Effector CD8-positive, alpha-beta T cell (primary cell): ENCODE measurements around the gene CATSPERZ.

Experiments used
- DNase-seq: peaks from one replicate; lab custom pipeline; 2025; lab: John Stamatoyannopoulos, UW

CATSPERZ gene

GRCh38 chr11:64285885-64286800 lies 14.0 kb upstream of the CATSPERZ start:
- DNase-seq: no peak

- DNase-seq: no peak
Observed at GRCh38 chr11:64286801-64287159, 13.4 kb upstream of the CATSPERZ start.

- no peak for DNase-seq
Observed at GRCh38 chr11:64287676-64288352, 12.3 kb upstream of the CATSPERZ start.

- DNase-seq: no peak
Observed at GRCh38 chr11:64288353-64288750, 11.8 kb upstream of the CATSPERZ start.

- DNase-seq: no peak
Observed at GRCh38 chr11:64289002-64289564, 11.1 kb upstream of the CATSPERZ start.

DNA sequence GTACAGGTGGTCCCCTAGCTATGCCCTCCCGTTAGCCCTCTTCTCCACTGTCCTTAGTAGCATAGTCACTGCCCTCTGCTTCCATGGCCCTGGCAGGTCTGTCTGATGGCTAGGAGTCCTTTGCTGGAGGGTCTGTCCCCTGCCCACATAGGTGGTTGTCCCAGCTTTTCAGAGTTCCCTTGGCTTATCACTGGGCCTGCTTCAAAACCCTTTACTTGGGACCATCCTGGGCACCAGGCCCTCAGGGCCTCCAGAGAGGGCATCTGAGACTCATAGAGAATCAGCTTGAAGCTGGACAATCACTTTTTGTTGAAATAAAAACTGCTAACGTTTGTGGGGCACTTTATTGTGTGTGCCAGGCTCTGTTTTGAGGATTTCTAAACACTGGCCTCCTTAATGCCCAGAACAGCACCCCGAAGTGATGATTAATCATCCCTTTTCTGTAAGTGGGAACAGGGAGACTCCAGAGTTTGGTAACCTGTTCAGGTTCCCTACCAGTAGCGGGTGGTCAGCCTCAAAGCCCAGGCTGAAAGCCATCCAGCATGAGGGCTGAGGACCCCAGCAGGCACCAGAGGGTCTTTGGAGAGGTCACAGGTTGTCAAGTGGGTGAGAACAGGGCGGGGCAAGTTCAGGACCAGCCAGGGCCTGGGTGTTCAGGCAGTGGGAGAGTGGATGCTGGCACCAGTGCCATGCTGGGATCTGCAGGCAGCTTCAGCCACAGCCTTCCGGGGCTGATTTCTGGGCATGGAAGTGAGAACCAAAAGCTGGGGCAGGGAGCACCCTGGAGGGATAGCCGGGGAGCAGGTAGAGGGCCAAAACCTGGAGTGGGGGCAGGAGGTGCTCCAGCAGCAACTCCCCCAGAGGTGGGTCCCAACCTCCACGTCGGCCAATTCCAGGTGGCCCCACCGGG lies 9.6 kb upstream of the CATSPERZ start:
- DNase-seq: no peak

DNA sequence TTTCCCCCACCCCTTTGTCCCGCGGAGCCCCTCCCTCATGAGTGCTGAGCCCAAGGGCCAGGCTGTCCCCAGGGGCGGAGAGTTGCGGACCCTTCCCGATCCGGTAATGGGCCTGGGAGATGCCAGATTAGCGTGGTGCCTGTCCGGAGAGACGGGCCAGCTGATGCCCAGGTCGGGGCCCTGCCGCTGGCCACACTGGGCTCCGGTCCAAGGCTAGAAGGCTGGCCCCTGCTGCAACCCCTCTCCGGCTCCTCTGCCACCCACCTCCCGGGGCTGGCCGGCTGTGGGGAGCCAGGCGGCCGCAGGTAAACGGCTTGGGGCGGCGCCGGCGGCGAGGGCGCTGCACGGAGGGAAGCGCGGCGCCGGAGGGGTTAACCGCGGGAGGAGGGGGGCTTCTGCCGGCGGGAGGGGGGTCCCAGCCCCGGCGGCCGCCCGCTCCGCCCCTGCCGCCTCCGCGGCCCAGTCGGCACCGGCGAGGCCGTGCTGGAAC lies 8.9 kb upstream of the CATSPERZ start, which contains the start of gene KCNK4:
TSS of gene KCNK4 (plus strand) at position 41 of the 490 bp plus-strand sequence. CDS start 1,717 bp downstream, outside the sequence.
- DNase-seq: no peak

DNA sequence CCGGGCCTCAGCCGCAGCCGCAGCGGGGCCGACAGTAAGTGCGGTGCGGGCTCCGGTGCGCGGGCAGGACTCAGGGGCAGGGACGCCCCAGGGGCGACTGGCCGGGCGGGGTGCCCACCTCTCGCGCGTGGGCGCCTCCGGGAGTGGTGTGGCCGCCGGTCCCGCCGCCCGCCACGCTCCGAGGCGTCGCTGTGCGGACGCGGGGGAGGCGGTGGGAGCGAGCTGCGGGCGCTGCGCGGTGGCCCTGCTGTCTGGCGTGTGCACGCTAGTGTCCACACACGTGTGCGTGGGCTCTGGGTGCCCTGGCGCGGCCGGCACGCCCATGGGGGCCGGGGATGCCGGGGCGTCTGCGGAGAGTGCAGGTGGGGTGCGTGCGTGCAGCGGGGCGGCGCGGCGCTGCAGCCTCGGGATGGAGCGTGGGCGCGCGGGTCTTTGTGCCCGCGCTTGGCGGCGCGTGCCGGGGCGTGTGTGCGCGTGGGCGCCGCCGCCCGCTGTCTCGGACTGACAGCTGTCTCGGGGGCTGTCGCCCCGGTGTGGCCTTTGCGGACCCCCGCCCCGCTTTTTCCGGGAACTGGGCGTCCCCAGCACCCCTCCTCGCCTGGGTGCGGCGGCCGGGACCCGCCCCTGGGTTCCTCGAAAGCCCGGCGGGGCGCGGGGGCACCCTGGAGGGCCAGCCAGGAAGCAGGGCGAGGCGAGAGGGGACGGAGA lies 8.3 kb upstream of the CATSPERZ start:
- no peak for DNase-seq

- no peak for DNase-seq
Observed at GRCh38 chr11:64292460-64293254, 7.5 kb upstream of the CATSPERZ start.

DNA sequence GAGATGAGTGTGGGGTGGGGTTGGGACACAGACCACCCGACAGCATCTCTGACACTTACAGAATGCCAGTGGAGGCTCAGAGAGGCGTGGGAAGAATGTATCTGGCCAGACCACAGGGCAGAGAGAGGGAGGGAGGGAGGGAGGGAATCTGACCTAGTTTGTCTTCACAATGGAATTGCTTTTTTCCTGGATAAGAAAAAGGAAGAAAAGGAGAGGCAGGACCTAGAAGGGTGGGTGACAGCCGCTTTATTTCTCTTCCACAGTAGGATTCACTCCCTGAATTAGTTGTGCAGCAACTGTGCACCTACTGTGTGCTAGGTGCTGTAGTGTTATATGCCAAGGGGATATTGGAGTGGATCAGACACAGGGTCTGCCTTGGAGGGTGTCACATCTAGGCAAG lies 5.4 kb upstream of the CATSPERZ start:
- DNase-seq: no peak

GRCh38 chr11:64295760-64296159 lies 4.4 kb upstream of the CATSPERZ start:
- DNase-seq: no peak

- no peak for DNase-seq
Observed at GRCh38 chr11:64296236-64296635, 3.9 kb upstream of the CATSPERZ start.

DNA sequence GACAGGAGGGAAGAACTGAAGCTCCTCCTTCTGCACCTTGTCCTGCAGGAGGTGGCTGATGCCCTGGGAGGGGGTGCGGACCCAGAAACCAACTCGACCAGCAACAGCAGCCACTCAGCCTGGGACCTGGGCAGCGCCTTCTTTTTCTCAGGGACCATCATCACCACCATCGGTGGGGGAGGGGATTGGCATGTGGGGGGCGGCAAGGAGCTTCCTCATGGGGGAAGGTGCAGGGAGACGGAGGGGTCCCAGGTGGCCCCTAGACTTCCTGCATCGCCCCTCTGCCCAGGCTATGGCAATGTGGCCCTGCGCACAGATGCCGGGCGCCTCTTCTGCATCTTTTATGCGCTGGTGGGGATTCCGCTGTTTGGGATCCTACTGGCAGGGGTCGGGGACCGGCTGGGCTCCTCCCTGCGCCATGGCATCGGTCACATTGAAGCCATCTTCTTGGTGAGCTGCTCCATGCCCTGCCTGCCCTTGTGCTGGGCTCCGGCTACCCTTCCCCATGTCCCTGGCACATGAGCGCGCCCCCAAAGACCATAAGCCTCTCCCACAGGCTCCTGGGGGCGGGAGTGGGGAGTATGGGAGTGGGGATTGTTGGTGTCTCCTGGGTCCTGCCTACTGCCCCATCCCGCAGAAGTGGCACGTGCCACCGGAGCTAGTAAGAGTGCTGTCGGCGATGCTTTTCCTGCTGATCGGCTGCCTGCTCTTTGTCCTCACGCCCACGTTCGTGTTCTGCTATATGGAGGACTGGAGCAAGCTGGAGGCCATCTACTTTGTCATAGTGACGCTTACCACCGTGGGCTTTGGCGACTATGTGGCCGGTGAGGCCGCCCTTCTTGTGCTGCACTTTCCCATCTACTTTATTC lies 3.1 kb upstream of the CATSPERZ start:
- DNase-seq: no peak

DNA sequence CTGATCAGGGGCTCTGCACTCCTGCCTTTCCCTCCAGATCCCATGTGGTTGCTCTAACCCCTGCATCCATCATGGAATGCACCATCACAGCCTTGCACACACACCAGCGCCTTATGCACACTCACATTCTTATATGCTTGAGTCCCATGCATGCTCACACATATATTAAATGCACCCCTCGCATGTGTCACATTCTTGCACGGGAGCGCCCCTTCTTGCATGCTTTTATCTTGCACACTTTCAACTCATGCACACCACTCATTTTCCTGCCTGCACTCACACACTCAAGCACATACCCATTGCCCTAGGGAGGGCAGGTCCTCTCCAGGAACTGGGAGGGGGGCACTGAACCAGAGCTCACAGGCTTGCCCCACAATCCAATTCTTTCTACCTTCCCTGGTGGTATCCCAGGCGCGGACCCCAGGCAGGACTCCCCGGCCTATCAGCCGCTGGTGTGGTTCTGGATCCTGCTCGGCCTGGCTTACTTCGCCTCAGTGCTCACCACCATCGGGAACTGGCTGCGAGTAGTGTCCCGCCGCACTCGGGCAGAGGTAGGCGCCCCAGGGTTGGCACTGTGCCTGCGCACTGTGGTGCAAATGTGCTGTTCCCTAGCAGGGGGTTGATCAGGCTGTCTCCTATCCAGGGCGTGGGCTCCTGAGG lies 2.3 kb upstream of the CATSPERZ start:
- DNase-seq: no peak

GRCh38 chr11:64298966-64299846 lies 952 bp upstream of the CATSPERZ start:
- no peak for DNase-seq

DNA sequence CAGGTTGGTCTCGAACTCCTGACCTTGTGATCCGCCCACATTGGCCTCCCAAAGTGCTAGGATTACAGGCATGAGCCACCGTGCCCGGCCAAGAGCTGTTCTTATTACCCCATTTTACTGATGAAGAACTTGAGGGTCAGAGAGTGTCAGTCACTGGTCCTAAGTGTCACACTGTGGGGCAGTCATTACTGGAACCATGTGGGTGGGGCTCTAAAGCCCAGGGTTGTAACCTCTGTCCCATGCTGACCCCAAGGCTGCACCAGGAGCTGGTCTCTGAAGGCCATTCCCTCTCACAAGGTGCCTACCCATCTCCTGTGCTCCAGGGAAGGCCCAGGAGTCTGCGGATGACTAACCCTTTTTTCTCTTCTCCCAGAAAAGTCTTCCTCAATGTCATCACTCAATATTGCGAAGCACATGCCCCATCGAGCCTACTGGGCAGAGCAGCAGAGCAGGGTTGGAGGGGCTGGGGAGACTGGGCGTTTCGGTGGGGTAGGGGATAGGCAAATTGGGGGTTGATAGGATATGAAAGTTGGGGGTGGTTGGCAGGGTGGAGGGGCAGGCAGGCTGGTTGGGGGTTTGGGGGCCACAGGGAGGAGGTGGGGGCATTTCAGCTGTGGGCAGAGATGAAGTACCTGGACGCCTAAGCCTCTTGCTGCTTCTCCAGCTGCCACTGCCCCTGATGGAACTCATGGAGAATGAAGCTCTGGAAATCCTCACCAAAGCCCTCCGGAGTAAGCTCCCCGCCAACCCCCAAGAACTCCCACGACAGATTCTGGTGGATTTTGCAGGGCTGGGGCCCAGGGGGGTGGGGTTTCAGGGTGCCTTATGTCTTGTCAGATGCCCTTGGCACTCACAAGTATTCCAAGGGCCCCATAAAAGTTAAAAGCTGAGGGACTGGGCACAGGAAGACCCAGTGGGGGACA lies 3.2 kb downstream of the CATSPERZ start:
- no peak for DNase-seq

DNA sequence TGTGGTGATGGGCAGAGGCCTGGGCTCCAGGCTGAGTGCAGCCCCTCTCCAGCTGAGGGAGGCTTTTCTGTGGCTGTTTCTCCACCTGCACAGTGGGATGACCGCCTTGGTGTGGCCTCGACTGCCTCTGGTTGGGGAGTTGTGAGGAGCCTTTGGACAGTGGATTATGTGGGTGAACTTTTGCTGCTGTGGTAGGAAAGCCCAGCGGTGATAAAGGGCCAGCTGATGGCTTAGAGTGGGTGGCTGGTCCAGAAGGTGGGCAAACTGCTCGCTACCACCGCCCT lies 3.8 kb downstream of the CATSPERZ start:
- no peak for DNase-seq
